HFFc6 (cell line): ENCODE results near the gene SH3TC1. TPM values are rescaled to one million over a fixed set of nuclear protein-coding genes. Genes with fewer than 3 reads are reported as not detected.

ENCODE experiments used
- DNase-seq: peaks from one replicate; pipeline ENCODE4 v3.0.0-alpha.2; 2018
- H3K27ac Mint-ChIP-seq: 2 replicates; pipeline ENCODE4 v1.8.0; 2020; ENCODE audit warnings: mild to moderate bottlenecking, mixed read lengths
- H3K27me3 Mint-ChIP-seq: 2 replicates; pipeline ENCODE4 v1.8.0; 2021; ENCODE audit warnings: mild to moderate bottlenecking, moderate library complexity, mixed read lengths; ENCODE audit not compliant: insufficient read depth
- H3K36me3 Mint-ChIP-seq: 2 replicates; pipeline ENCODE4 v1.8.0; 2021; ENCODE audit warnings: low read depth, mixed read lengths
- H3K4me1 Mint-ChIP-seq: 2 replicates; pipeline ENCODE4 v1.8.0; 2020; ENCODE audit warnings: low read depth, mixed read lengths
- H3K4me3 Mint-ChIP-seq: 2 replicates; pipeline ENCODE4 v1.8.0; 2020; ENCODE audit warnings: mild to moderate bottlenecking, moderate library complexity, mixed read lengths
- H3K9me3 Mint-ChIP-seq: 2 replicates; pipeline ENCODE4 v1.8.0; 2020; ENCODE audit warnings: mild to moderate bottlenecking, mixed read lengths
- total RNA-seq, 6 experiments: library from RNA; stranded (reverse); fragmentation: NEBNext Ultra II Directional; extraction: Animal tissue kit (Norgen Biotek cat#: 25700); gene quantifications; 2 replicates in 1 of 6; 3 replicates in 5 of 6; pipeline ENCODE4 v1.2.3, GENCODE V29; 2021
- TF ChIP-seq, protein P1 (sequence below): fragments of 200-600 bp; sonication (generic); IDR thresholded peaks from 2 replicates; pipeline ENCODE4 v1.5.0; 2021; ENCODE audit warnings: antibody characterized with exemption, mild to moderate bottlenecking

The SH3TC1 gene
- total RNA-seq, 6 experiments from 2014 or later, result 0.34 to 1.4 (median 0.86) TPM

DNA sequence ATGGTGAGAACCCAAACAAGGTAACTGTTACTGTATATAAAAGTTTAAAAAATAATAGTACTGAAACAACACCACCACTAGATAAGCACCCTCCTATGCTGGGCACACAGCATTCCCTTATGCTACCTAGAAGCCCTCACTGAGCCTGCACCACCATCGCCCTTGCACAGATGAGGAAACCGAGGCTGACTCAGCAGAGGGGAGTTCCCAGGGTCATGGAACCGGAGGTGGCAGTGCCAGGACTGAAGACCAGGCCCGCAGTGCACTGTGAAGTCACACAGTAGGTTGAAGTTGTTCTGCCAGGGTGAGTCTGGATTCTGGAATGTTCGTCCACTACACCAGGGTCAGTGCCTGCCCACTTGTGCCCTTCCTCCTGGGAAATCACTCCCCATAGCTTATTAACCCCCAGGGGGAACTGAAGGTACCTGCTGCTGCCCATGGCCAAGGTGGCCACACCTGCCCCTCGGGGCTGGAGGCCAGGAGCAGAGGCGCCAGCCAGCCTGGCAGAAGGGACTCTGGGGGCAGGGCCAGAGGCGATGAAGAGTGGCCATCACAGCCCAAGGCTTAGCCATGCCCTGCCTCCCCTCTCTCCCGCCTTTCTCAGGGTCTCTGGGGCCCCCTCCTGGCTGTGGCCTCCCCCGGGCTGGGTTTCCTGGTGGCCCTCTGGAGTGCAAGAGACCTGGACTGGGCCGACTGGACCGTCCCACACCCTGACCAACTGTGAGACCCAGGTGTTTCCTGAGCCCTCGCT is 25.4 kb upstream of the SH3TC1 start:
- Mint-ChIP-seq H3K27me3 (peaks cover 41% of the 10 kb centered on the region), H3K27ac (no peak overlapping the region), H3K4me3 (no peak overlapping the region), H3K9me3 (peaks cover 4% of the 10 kb centered on the region; the same call in 1 of the 2 replicates), H3K4me1 (no peaks in the 10 kb centered on the region), H3K36me3 (0 out of 2 replicates have a peak, but pooled peaks cover under 1% of the 10 kb centered on the region)
- TF ChIP-seq, protein P1, sequence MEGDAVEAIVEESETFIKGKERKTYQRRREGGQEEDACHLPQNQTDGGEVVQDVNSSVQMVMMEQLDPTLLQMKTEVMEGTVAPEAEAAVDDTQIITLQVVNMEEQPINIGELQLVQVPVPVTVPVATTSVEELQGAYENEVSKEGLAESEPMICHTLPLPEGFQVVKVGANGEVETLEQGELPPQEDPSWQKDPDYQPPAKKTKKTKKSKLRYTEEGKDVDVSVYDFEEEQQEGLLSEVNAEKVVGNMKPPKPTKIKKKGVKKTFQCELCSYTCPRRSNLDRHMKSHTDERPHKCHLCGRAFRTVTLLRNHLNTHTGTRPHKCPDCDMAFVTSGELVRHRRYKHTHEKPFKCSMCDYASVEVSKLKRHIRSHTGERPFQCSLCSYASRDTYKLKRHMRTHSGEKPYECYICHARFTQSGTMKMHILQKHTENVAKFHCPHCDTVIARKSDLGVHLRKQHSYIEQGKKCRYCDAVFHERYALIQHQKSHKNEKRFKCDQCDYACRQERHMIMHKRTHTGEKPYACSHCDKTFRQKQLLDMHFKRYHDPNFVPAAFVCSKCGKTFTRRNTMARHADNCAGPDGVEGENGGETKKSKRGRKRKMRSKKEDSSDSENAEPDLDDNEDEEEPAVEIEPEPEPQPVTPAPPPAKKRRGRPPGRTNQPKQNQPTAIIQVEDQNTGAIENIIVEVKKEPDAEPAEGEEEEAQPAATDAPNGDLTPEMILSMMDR, result no peak
- no peak for DNase-seq

DNA sequence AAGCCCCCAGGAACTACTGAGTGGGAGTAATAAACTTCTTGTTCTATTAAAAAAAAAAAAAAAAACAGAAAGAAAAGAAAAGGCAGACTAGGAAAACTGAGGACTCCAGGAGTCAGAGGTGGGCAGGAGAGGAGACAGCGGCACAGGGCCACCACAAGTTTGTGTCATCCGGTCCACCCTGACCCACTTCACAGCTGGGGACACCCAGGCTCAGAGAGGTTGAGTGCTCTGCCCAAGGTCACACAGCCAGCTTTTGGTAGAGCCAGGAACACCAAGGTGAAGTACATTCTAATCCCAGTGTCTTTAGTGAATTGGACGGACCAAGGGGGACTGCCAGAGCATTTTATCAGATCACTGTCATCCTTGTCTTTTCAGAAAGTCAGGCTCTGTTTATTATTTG is 24.1 kb upstream of the SH3TC1 start:
- Mint-ChIP-seq H3K36me3 (no peaks in the 10 kb centered on the region), H3K27ac (no peak overlapping the region), H3K9me3 (no peaks in the 10 kb centered on the region)

GRCh38 chr4:8175686-8176085 is 23.4 kb upstream of the SH3TC1 start:
- H3K4me1 Mint-ChIP-seq, result no peaks in the 10 kb centered on the region
- H3K9me3 Mint-ChIP-seq, result no peaks in the 10 kb centered on the region
- no peaks in the 10 kb centered on the region for H3K36me3 Mint-ChIP-seq
- no peak overlapping the region for H3K27ac Mint-ChIP-seq
- no peak for DNase-seq
- H3K4me3 Mint-ChIP-seq, result no peak overlapping the region
- H3K27me3 Mint-ChIP-seq, result peaks cover 35% of the 10 kb centered on the region
- TF ChIP-seq, protein P1, result no peak

More for the DNA sequence above, 24.1 kb upstream of the SH3TC1 start:
- Mint-ChIP-seq H3K27me3 (peaks cover 37% of the 10 kb centered on the region), H3K4me3 (no peak overlapping the region), H3K4me1 (no peaks in the 10 kb centered on the region)
- TF ChIP-seq, protein P1, result no peak
- no peak for DNase-seq

DNA sequence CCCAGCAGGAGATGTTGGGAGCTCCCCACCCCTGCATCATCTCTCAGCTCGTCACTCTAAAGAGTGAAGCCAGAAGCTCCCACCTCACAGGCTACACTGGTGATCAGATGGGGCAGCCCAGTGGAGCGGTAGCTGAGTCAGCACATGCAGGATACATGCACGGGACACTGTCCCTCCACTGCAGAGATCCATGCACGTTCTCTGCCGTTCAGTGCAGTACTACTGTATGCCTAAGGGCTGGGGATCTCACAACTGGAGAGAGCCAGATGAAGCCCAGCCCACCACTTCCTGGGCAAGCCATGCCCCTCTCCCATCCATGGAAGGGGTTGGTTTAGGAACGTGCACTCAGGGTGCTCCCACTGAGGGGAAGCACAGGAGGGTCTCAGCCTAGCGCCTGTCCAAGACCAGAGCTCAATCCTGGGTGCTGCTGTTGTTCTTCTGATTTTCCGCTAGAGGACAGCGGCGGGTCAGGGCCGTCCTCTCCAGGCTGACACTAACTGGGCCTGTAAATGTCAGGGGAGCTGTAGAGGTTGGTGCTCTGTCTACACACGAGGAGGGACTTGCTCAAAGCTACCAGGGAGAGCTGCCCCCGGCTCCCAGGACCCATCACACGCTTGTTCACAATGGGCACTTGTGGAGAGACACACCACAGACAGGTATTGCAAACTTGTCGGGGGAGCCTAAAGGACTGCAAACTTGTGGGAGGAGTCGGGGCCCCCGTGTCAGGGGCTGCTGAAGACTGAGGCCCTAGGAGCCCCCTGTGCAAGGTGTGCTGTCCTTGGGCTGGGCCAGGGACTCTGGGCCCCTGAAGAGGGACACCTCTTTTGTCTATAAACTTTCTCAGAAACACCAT is 22.3 kb upstream of the SH3TC1 start:
- no peak overlapping the region for H3K4me3 Mint-ChIP-seq
- peak; percentile 58 for DNase-seq
- H3K36me3 Mint-ChIP-seq, result no peaks in the 10 kb centered on the region
- H3K27me3 Mint-ChIP-seq, result peaks cover 29% of the 10 kb centered on the region
- no peaks in the 10 kb centered on the region for H3K4me1 Mint-ChIP-seq
- TF ChIP-seq, protein P1, result peak; percentile 83
- no peaks in the 10 kb centered on the region for H3K9me3 Mint-ChIP-seq
- H3K27ac Mint-ChIP-seq, result no peak overlapping the region

- DNase-seq, result no peak
- TF ChIP-seq, protein P1, result no peak
- no peak overlapping the region for H3K27ac Mint-ChIP-seq
- H3K4me1 Mint-ChIP-seq, result no peaks in the 10 kb centered on the region
- peaks cover 24% of the 10 kb centered on the region for H3K27me3 Mint-ChIP-seq
- no peaks in the 10 kb centered on the region for H3K36me3 Mint-ChIP-seq
- H3K9me3 Mint-ChIP-seq, result no peaks in the 10 kb centered on the region
- H3K4me3 Mint-ChIP-seq, result no peak overlapping the region
Measured at GRCh38 chr4:8177552-8177951, 21.5 kb upstream of the SH3TC1 start.
